ENCODE data around the gene MCF2L.

Gene MCF2L

DNA sequence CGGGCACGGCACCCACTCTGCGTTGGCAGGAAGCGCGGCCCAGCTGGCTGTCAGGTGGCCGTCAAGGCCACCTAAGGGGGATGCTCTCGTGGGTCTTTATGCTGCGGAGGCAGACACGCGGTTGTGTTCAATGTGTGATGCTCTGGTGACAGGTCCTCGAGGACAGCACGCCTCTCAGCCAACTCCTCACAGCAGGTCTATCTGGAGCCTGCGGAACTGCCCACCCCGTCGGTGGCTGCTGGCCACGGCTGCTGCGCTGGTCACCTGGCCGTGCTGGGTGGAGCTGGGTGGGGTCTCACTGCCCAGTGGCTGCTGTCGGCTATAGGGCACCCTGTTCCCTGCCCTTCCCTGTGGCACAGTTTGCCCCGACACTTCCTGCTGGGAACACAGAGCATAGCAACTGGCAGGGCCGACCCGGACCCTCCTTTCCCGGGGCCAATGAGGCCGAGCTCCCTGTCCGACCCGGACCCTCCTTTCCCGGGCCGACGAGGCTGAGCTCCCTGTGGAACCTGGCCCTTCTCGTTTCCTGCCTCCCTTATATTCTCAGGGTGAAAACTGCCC, 122.3 kb downstream of the MCF2L start:
- TF ChIP-seq, protein P1, sequence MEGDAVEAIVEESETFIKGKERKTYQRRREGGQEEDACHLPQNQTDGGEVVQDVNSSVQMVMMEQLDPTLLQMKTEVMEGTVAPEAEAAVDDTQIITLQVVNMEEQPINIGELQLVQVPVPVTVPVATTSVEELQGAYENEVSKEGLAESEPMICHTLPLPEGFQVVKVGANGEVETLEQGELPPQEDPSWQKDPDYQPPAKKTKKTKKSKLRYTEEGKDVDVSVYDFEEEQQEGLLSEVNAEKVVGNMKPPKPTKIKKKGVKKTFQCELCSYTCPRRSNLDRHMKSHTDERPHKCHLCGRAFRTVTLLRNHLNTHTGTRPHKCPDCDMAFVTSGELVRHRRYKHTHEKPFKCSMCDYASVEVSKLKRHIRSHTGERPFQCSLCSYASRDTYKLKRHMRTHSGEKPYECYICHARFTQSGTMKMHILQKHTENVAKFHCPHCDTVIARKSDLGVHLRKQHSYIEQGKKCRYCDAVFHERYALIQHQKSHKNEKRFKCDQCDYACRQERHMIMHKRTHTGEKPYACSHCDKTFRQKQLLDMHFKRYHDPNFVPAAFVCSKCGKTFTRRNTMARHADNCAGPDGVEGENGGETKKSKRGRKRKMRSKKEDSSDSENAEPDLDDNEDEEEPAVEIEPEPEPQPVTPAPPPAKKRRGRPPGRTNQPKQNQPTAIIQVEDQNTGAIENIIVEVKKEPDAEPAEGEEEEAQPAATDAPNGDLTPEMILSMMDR (conservative IDR thresholded peaks at IDR 0.05; ENCODE audit: low read length), result no peak

GRCh38 chr13:113091891-113092775, 123.1 kb downstream of the MCF2L start:
- no peak for DNase-seq (ENCODE audit: low read depth)
- TF ChIP-seq, protein P1 (conservative IDR thresholded peaks at IDR 0.05; ENCODE audit: low read length), result no peak

More for the DNA sequence above, 122.3 kb downstream of the MCF2L start:
- no peak for DNase-seq (ENCODE audit: low read depth)
- H3K4me3 ChIP-seq (ENCODE audit: low read length), result no peak overlapping the region

GRCh38 chr13:113092776-113093579, 124.0 kb downstream of the MCF2L start:
- no peak for DNase-seq (ENCODE audit: low read depth)
- TF ChIP-seq, protein P1 (conservative IDR thresholded peaks at IDR 0.05; ENCODE audit: low read length), result no peak
- H3K4me3 ChIP-seq (ENCODE audit: low read length), result no peak overlapping the region

More at GRCh38 chr13:113091891-113092775, 123.1 kb downstream of the MCF2L start:
- no peak overlapping the region for H3K4me3 ChIP-seq (ENCODE audit: low read length)

- DNase-seq (ENCODE audit: low read depth), result no peak
- no peak overlapping the region for H3K4me3 ChIP-seq (ENCODE audit: low read length)
- TF ChIP-seq, protein P1 (conservative IDR thresholded peaks at IDR 0.05; ENCODE audit: low read length), result no peak
Observed at GRCh38 chr13:113093580-113094409, 124.8 kb downstream of the MCF2L start.

- DNase-seq (ENCODE audit: low read depth), result no peak
- TF ChIP-seq, protein P1 (conservative IDR thresholded peaks at IDR 0.05; ENCODE audit: low read length), result no peak
- H3K4me3 ChIP-seq (ENCODE audit: low read length), result no peak overlapping the region
Observed at GRCh38 chr13:113094410-113094800, 125.4 kb downstream of the MCF2L start.

All from AG10803 (cell line).